Ascending aorta (tissue), 2 donors: ENCODE measurements around the gene EIF4E3. TPM values are rescaled to one million over a fixed set of nuclear protein-coding genes. Genes with fewer than 3 reads are reported as not detected.

Experiments
- DNase-seq, 2 donors: peaks; one replicate each; pipeline ENCODE4 v3.0.0-alpha.2; 2019; ENCODE audit warnings: low spot score in 2 of 2
- H3K27ac ChIP-seq, 2 donors: fragments of 200-600 bp; sonication (generic); one replicate each; pipeline ENCODE4 v1.5.1; 2016 to 2017; ENCODE audit warnings: mild to moderate bottlenecking in 1 of 2
- H3K27me3 ChIP-seq: fragments of 200-600 bp; sonication (generic); one replicate; pipeline ENCODE4 v1.5.1; 2017
- H3K36me3 ChIP-seq, 2 donors: fragments of 200-600 bp; sonication (generic); one replicate each; pipeline ENCODE4 v1.5.1; 2016
- H3K4me1 ChIP-seq, 2 donors: fragments of 200-600 bp; sonication (generic); one replicate each; pipeline ENCODE4 v1.5.1; 2016 to 2017; ENCODE audit warnings: mild to moderate bottlenecking in 1 of 2
- H3K4me3 ChIP-seq, 2 donors: fragments of 200-600 bp; sonication (generic); one replicate each; pipeline ENCODE4 v1.5.1; 2016 to 2017; ENCODE audit warnings: mild to moderate bottlenecking in 1 of 2
- H3K9me3 ChIP-seq, 2 donors: fragments of 200-600 bp; sonication (generic); one replicate each; pipeline ENCODE4 v1.5.1; 2016
- intact Hi-C: fragments of 100-400 bp; cut with DNase I; formaldehyde crosslinking; loops from one replicate; pipeline ENCODE4 v1.15.1; 2023
- total RNA-seq: library from RNA; depleted of rRNA; stranded (reverse); fragments of >200 nt; gene quantifications from one replicate; pipeline ENCODE4 v1.1.0, GENCODE V29; 2016
- TF ChIP-seq, protein P1 (sequence below), 3 experiments: fragments of 200-600 bp in 2 of 3; fragments of 450-650 bp in 1 of 3; sonication (generic) in 2 of 3; IDR thresholded peaks; one replicate each; pipeline ENCODE4 v1.5.1; 2016 to 2019; ENCODE audit warnings: antibody characterized with exemption in 3 of 3, mild to moderate bottlenecking in 1 of 3, moderate library complexity in 1 of 3

EIF4E3 gene
- total RNA-seq, 1 donor from 2014 or later = 4.4 TPM

DNA sequence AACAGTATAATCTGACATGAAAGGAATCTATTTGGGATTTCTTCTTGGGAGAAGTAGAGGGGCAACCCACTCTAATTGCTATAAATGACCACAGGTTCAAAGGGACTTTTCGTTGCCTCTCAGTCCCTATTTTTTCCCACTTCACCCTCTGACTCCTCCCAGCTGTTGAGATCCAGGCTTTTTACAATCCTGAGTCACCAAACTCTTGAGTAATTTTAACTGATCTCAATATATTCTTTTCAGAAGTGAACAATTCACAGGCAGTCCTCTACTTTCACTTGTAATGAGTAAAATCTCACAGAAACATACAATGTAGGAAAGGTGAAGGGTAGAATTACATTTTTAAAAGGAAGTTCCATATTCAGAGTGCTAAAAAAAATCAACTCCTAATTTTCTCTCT lies 44.6 kb downstream of the EIF4E3 start:
- peaks cover 0 to 5% of the 10 kb centered on the region in 2 donors for H3K4me1 ChIP-seq
- no peak for DNase-seq

DNA sequence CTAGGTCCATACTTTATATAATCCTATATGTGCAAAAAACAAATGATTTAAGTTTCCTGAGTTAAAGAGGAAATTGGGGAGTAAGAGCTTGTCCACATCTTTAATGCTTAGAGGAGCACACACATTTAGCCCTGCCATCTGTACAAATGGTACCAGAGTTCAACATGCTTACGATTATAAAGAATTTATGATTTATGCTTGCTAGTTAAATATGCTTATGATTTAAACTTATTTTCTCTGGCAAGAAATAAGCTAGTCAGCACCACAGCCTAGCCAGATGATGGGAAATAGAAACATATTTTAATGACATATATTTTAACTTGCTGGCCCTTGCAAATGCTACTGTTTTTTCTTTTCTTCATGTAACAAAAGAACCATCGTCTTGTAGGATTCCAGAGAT lies 48.3 kb downstream of the EIF4E3 start:
- Histone ChIP-seq H3K27ac (no peak overlapping the region), H3K27me3 (no peaks in the 10 kb centered on the region), H3K4me3 (no peak overlapping the region), H3K9me3 (no peaks in the 10 kb centered on the region), H3K36me3 (no peaks in the 10 kb centered on the region), H3K4me1 (peaks cover 0 to 5% of the 10 kb centered on the region in 2 donors)
- TF ChIP-seq, protein P1, sequence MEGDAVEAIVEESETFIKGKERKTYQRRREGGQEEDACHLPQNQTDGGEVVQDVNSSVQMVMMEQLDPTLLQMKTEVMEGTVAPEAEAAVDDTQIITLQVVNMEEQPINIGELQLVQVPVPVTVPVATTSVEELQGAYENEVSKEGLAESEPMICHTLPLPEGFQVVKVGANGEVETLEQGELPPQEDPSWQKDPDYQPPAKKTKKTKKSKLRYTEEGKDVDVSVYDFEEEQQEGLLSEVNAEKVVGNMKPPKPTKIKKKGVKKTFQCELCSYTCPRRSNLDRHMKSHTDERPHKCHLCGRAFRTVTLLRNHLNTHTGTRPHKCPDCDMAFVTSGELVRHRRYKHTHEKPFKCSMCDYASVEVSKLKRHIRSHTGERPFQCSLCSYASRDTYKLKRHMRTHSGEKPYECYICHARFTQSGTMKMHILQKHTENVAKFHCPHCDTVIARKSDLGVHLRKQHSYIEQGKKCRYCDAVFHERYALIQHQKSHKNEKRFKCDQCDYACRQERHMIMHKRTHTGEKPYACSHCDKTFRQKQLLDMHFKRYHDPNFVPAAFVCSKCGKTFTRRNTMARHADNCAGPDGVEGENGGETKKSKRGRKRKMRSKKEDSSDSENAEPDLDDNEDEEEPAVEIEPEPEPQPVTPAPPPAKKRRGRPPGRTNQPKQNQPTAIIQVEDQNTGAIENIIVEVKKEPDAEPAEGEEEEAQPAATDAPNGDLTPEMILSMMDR (IDR thresholded peaks at IDR 0.05) = no peak
- intact Hi-C loops = no loop called here
- no peak for DNase-seq

More for the DNA sequence above, 44.6 kb downstream of the EIF4E3 start:
- H3K36me3 ChIP-seq = no peaks in the 10 kb centered on the region
- TF ChIP-seq, protein P1 (IDR thresholded peaks at IDR 0.05) = no peak
- intact Hi-C loops = no loop called here
- H3K9me3 ChIP-seq = no peaks in the 10 kb centered on the region
- no peaks in the 10 kb centered on the region for H3K27me3 ChIP-seq
- no peak overlapping the region for H3K27ac ChIP-seq
- no peak overlapping the region for H3K4me3 ChIP-seq

DNA sequence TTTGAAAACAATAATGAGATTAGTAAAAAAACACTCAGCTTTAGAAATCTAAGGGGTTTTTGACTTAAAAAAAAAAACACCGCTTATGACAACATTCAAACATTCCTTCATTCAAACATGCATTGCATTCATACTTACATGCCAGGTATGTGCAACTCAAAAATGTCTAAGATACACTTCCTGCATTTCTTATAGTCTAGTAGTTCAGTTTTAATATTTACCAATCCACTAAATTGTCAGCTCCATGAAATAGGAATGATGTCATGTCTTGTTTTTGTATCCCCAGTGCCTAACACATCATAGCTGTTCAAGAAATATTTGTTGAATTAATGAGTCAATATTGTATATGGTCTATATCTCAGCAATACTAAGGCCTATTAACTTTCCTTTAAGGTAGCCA lies 51.7 kb downstream of the EIF4E3 start:
- no peaks in the 10 kb centered on the region for H3K4me1 ChIP-seq
- H3K27ac ChIP-seq = no peak overlapping the region
- intact Hi-C loops = no loop called here
- H3K27me3 ChIP-seq = no peaks in the 10 kb centered on the region
- TF ChIP-seq, protein P1 (IDR thresholded peaks at IDR 0.05) = no peak
- no peak overlapping the region for H3K4me3 ChIP-seq
- no peaks in the 10 kb centered on the region for H3K9me3 ChIP-seq
- no peaks in the 10 kb centered on the region for H3K36me3 ChIP-seq
- no peak for DNase-seq

DNA sequence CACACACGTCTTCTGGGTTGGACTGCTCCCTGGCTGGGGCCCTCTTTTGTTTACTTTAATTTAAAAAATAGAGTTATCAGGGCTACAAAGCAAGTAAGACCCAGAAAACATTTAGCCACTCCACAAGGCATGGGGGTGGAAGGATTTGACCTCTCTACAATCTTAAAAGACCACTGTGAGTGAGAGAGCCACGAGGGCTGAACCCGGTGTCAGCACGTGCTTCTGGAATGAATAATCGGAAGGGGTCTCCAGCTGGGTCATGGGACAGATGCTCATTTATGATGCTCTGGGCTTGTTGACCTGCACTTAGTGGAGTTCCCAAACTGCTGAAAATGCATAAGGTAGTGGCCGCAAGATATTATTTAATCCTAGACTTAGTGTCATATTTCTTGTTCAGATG lies 52.4 kb downstream of the EIF4E3 start:
- Histone ChIP-seq H3K4me1 (no peaks in the 10 kb centered on the region), H3K36me3 (no peaks in the 10 kb centered on the region), H3K9me3 (no peaks in the 10 kb centered on the region), H3K4me3 (no peak overlapping the region), H3K27me3 (no peaks in the 10 kb centered on the region), H3K27ac (no peak overlapping the region)
- DNase-seq = no peak
- intact Hi-C loops = no loop called here
- TF ChIP-seq, protein P1 (IDR thresholded peaks at IDR 0.05) = no peak

DNA sequence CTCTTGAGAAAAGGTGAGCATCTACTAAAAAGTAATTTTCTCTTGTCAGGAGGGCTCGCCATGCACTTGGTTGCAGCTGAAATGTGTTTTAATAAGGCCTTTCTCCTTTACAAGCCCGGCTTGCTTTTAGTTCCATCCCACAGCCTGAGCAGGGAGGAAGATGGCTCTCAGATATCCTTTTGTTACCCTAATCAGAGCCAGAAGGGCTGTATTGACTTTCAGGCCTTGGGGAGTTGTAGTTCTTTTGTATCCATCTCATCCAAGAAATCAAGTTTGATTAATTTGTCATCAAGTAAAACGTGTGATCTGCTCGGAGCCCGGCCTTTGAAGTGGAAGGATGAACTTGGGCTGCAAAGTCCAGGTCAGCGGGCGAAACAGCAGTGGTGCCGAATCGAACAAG lies 52.9 kb downstream of the EIF4E3 start:
- no peak overlapping the region for H3K4me3 ChIP-seq
- DNase-seq = no peak
- H3K27ac ChIP-seq = no peak overlapping the region
- H3K9me3 ChIP-seq = no peaks in the 10 kb centered on the region
- TF ChIP-seq, protein P1 (IDR thresholded peaks at IDR 0.05) = no peak
- H3K4me1 ChIP-seq = no peaks in the 10 kb centered on the region
- intact Hi-C loops = no loop called here
- no peaks in the 10 kb centered on the region for H3K36me3 ChIP-seq
- H3K27me3 ChIP-seq = no peaks in the 10 kb centered on the region

DNA sequence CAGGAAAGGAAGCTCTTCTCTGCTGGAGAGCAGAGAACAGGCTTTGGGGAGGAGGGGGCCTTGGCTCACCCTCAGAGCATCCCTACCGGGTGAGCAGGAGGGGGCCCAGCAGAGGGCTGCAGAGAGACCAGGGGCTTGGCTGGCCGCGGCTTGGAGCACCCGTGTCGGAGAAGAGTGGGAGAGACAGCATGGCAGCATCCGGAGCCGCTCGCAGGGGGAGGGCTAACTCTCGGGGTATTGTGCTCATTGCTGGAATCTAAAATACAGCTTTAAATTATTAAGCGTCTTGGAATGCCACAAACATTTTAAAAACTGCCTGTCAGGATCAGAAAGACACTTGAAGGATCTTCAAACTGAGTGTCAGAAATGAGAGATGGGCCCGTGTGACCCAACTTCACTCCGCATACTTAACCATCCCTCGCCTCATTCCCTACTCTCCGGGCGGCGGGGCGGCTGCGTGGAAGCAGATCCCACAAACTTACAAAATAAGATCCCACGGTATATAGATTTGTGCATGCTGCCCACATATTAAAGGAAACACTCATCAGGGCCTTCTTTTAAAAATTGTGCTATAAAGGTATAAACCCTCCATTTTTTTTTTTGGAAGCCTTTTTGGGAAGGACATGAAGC lies 53.9 kb downstream of the EIF4E3 start:
- TF ChIP-seq, protein P1 (IDR thresholded peaks at IDR 0.05) = no peak
- intact Hi-C loops = no loop called here
- no peak overlapping the region for H3K4me3 ChIP-seq
- no peaks in the 10 kb centered on the region for H3K9me3 ChIP-seq
- no peak for DNase-seq
- H3K27ac ChIP-seq = no peak overlapping the region
- H3K36me3 ChIP-seq = no peaks in the 10 kb centered on the region
- H3K4me1 ChIP-seq = no peaks in the 10 kb centered on the region
- H3K27me3 ChIP-seq = no peaks in the 10 kb centered on the region
